Prostate gland (tissue), 2 donors: ENCODE results near the gene ST6GAL1. TPM values are rescaled to one million over a fixed set of nuclear protein-coding genes. Genes with fewer than 3 reads are reported as not detected.
A peak's percentile ranks its signal among the peaks of the same experiment; 100 is the strongest.
"Not testable (repeated sequence)": the region's sequence is repeated elsewhere in the genome, so short reads cannot be mapped to it uniquely, and the experiment has no call there.

Experiments used
- DNase-seq: peaks from one replicate; pipeline ENCODE4 v3.0.0-alpha.2; 2019; ENCODE audit warnings: low spot score
- H3K27ac ChIP-seq, 2 donors: fragments of 200-600 bp; sonication (generic); 2 replicates each; pipeline ENCODE4 v1.5.1; 2017 to 2019
- H3K27me3 ChIP-seq: fragments of 200-600 bp; sonication (generic); replicated peaks from 2 replicates; pipeline ENCODE4 v1.5.1; 2019; ENCODE audit not compliant: insufficient read depth
- H3K36me3 ChIP-seq, 2 donors: fragments of 200-600 bp; sonication (generic); 1 replicate in 1 of 2; 2 replicates in 1 of 2; pipeline versions ENCODE4 v1.5.1 to v1.8.1; 2017 to 2019
- H3K4me1 ChIP-seq: fragments of 200-600 bp; sonication (generic); replicated peaks from 2 replicates; pipeline ENCODE4 v1.5.1; 2019
- H3K4me3 ChIP-seq, 2 donors: fragments of 200-600 bp; sonication (generic); 2 replicates each; pipeline ENCODE4 v1.5.1; 2017 to 2019
- H3K9me3 ChIP-seq: fragments of 200-600 bp; sonication (generic); 2 replicates; pipeline ENCODE4 v1.5.1; 2017
- POLR2A ChIP-seq: fragments of 450-650 bp; IDR thresholded peaks from one replicate; pipeline ENCODE4 v1.6.1; 2016; ENCODE audit warnings: antibody characterized with exemption, mild to moderate bottlenecking
- POLR2AphosphoS5 ChIP-seq: sonication (generic); formaldehyde crosslinking; IDR thresholded peaks from one replicate; pipeline ENCODE4 v1.6.1; 2017; ENCODE audit warnings: antibody characterized with exemption
- WGBS: methylation state at CpG from one replicate; pipeline ENCODE4 v1.1.5; 2018; 5-methylcytosine and 5-hydroxymethylcytosine counted together
- intact Hi-C: fragments of 100-400 bp; cut with DNase I; formaldehyde crosslinking; loops from one replicate; pipeline ENCODE4 v1.14.2; 2022
- total RNA-seq, 2 donors: library from RNA; depleted of rRNA; stranded (reverse); fragments of >200 nt; gene quantifications; one replicate each; pipeline ENCODE4 v1.1.0, GENCODE V29; 2016
- TF ChIP-seq, protein P1 (sequence below), 4 experiments: fragments of 200-600 bp in 2 of 4; fragments of 450-650 bp in 2 of 4; sonication (generic) in 2 of 4; IDR thresholded peaks; 1 replicate in 3 of 4; 2 replicates in 1 of 4; pipeline ENCODE4 v1.5.1; 2016 to 2019; ENCODE audit warnings: antibody characterized with exemption in 4 of 4, mild to moderate bottlenecking in 2 of 4, moderate library complexity in 2 of 4

ST6GAL1 gene, protein sequence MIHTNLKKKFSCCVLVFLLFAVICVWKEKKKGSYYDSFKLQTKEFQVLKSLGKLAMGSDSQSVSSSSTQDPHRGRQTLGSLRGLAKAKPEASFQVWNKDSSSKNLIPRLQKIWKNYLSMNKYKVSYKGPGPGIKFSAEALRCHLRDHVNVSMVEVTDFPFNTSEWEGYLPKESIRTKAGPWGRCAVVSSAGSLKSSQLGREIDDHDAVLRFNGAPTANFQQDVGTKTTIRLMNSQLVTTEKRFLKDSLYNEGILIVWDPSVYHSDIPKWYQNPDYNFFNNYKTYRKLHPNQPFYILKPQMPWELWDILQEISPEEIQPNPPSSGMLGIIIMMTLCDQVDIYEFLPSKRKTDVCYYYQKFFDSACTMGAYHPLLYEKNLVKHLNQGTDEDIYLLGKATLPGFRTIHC
- 100 to 1,000 TPM; 101 to 225 TPM for total RNA-seq

DNA sequence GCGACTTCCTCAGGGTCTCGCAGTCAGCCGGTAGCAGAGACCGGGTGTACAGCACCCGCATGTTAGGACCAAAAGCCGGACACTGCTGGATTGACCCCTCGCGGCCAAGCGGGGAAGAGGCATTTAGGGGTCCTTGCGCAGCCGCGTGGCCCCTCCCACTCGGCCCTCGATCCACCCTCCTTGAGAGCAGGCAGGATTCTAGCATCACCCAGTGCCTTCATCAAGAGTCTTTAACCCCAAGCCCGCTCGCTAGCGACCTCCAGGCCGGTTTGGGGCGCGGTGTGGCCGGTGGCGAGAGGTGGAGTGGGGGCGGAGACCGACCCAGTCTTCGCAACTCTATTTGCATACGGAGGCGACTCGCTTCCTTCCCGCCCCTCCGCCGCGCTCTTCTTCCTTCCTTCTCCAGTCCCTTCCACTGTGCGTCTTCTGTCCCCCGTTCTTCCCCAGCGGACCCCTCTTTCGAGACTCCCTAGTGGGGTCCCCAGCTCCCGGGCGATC, at the start of gene ST6GAL1:
Gene ST6GAL1 (plus strand): TSS at position 384 of the 498 bp plus-strand sequence. CDS start 112,178 bp downstream, outside the sequence.
- Histone ChIP-seq H3K4me3 (peak within 1 kb of the TSS; percentile 73 to 92), H3K4me1 (peaks cover 3% of the 10 kb centered on the region), H3K36me3 (no peaks in the 10 kb centered on the region), H3K27ac (peak within 1 kb of the TSS; percentile 94 to 96), H3K9me3 (no peaks in the 10 kb centered on the region), H3K27me3 (no peaks in the 10 kb centered on the region)
- DNase-seq, result peak; percentile 81
- WGBS, result 1% methylated on average over 38 of the region's 38 CpGs
- intact Hi-C loops, result loop anchor here (5.0 kb wide), 1 partner anchor 47 kb away; no protein-coding TSS in a partner anchor
- TF ChIP-seq POLR2AphosphoS5 (peak; percentile 81), POLR2A (peak; percentile 75)
- TF ChIP-seq, protein P1, sequence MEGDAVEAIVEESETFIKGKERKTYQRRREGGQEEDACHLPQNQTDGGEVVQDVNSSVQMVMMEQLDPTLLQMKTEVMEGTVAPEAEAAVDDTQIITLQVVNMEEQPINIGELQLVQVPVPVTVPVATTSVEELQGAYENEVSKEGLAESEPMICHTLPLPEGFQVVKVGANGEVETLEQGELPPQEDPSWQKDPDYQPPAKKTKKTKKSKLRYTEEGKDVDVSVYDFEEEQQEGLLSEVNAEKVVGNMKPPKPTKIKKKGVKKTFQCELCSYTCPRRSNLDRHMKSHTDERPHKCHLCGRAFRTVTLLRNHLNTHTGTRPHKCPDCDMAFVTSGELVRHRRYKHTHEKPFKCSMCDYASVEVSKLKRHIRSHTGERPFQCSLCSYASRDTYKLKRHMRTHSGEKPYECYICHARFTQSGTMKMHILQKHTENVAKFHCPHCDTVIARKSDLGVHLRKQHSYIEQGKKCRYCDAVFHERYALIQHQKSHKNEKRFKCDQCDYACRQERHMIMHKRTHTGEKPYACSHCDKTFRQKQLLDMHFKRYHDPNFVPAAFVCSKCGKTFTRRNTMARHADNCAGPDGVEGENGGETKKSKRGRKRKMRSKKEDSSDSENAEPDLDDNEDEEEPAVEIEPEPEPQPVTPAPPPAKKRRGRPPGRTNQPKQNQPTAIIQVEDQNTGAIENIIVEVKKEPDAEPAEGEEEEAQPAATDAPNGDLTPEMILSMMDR (IDR thresholded peaks at IDR 0.05), result peak in 3 of 4 experiments; percentile 15 to 51 (median 42)

DNA sequence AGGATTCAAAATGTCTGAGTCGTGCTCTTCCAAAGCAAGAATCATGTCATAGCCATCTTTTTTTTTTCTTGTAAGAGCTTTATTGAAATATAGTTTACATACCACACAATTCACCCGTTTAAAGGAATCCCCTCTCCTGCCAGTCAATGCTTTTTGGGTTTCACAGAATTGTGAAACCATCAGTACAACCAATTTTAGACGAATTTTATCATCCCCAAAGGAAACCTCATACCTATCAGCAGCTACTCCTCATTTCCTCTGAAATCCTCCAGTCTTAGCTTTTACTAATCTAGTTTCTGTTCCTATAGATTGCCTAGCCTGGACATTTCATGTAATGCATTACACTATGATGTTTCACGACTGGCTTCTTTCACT, 48.2 kb upstream of the ST6GAL1 start:
- intact Hi-C loops, result no loop called here
- H3K27me3 ChIP-seq, result no peaks in the 10 kb centered on the region
- no peak for DNase-seq
- TF ChIP-seq, protein P1 (IDR thresholded peaks at IDR 0.05), result no peak
- TF ChIP-seq POLR2A, result no peak
- no peak for TF ChIP-seq POLR2AphosphoS5
- H3K27ac ChIP-seq, result no peak overlapping the region
- H3K36me3 ChIP-seq, result no peaks in the 10 kb centered on the region
- no peaks in the 10 kb centered on the region for H3K4me1 ChIP-seq
- H3K4me3 ChIP-seq, result no peak overlapping the region
- no peaks in the 10 kb centered on the region for H3K9me3 ChIP-seq
- 34% methylated on average over 4 of the region's 4 CpGs for WGBS

DNA sequence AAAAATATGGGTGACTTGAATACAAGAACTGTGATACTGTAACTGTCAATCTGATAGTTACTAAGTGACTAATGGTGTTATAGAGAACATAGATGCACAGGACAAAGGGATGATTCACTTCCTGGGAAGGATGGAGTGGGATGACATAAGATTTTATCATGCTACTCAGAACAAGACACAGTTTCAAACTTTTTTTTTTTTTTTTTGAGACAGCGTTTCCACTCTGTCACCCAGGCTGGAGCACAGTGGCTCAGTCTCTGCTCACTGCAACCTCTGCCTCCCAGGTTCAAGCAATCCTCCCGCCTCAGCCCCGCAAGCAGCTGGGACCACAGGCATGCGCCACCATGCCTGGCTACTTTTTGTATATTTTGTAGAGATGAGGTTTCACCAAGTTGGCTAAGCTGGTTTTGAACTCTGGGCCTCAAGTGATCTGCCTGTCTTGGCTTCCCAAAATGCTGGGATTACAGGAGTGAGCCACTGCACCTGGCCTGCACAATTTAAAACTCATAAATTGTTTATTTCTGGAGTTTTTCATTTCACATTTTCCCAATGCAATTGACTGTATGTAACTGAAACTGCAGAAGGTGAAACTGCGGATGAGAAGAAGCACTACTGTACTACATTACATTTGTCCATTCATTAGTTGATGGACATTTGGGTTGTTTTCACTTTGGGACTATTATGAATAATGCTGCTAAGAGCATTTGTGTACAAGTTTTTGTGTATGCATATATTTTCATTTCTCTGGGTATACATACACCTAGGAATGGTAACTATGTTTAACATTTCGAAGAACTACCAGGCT, 47.2 kb upstream of the ST6GAL1 start:
- H3K36me3 ChIP-seq, result no peaks in the 10 kb centered on the region
- no peaks in the 10 kb centered on the region for H3K4me1 ChIP-seq
- intact Hi-C loops, result no loop called here
- DNase-seq, result no peak
- no peak overlapping the region for H3K27ac ChIP-seq
- no peak overlapping the region for H3K4me3 ChIP-seq
- no peaks in the 10 kb centered on the region for H3K9me3 ChIP-seq
- TF ChIP-seq POLR2A, result no peak
- TF ChIP-seq, protein P1 (IDR thresholded peaks at IDR 0.05), result no peak
- WGBS, result 82% methylated on average over 6 of the region's 6 CpGs
- H3K27me3 ChIP-seq, result no peaks in the 10 kb centered on the region

DNA sequence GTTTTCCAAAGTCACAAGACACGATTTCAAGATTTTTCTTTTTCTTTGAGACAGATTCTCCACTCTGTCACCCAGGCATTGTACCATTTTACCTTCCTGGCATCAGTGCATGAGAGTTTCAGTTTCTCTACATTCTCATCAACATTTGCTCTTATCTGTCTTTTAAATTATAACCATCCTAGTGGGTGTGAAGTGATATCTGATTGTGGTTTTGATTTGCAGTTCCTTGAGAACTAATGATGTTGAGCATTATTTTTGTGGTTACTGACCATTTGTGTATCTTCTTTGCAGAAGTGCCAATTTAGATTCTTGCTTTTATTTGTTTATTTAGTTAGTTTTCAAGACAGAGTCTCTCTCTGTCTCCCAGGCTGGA, 46.7 kb upstream of the ST6GAL1 start:
- no peak overlapping the region for H3K4me3 ChIP-seq
- TF ChIP-seq POLR2AphosphoS5, result no peak
- TF ChIP-seq, protein P1 (IDR thresholded peaks at IDR 0.05), result no peak
- no peak for TF ChIP-seq POLR2A
- 87% methylated on average over 1 of the region's 1 CpG for WGBS
- H3K27ac ChIP-seq, result no peak overlapping the region
- no peak for DNase-seq
- H3K4me1 ChIP-seq, result no peaks in the 10 kb centered on the region
- intact Hi-C loops, result no loop called here
- no peaks in the 10 kb centered on the region for H3K9me3 ChIP-seq
- no peaks in the 10 kb centered on the region for H3K27me3 ChIP-seq
- no peaks in the 10 kb centered on the region for H3K36me3 ChIP-seq

DNA sequence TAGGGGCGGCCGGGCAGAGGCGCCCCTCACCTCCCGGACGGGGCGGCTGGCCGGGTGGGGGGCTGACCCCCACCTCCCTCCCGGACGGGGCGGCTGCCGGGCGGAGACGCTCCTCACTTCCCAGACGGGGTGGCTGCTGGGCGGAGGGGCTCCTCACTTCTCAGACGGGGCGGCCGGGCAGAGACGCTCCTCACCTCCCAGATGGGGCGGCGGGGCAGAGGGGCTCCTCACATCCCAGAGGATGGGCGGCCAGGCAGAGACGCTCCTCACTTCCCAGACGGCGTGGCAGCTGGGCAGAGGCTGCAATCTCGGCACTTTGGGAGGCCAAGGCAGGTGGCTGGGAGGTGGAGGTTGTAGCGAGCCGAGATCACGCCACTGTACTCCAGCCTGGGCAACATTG, 45.5 kb upstream of the ST6GAL1 start:
- H3K27ac ChIP-seq, H3K4me1 ChIP-seq, H3K36me3 ChIP-seq, H3K4me3 ChIP-seq, intact Hi-C loops, H3K27me3 ChIP-seq, DNase-seq, H3K9me3 ChIP-seq: not testable (repeated sequence)
- WGBS, result 93% methylated on average over 26 of the region's 29 CpGs
